ENCODE results near the gene MAP3K14.

Gene MAP3K14

GRCh38 chr17:45223539-45224528 is 93.0 kb downstream of the MAP3K14 start:
- no peak for DNase-seq (ENCODE audit: low read depth)
- no peak for TF ChIP-seq CTCF (conservative IDR thresholded peaks at IDR 0.05; ENCODE audit: low read length)
- no peak overlapping the region for H3K4me3 ChIP-seq (ENCODE audit: low read length)

GRCh38 chr17:45222996-45223538 is 93.8 kb downstream of the MAP3K14 start:
- no peak for TF ChIP-seq CTCF (conservative IDR thresholded peaks at IDR 0.05; ENCODE audit: low read length)
- DNase-seq (ENCODE audit: low read depth): no peak
- no peak overlapping the region for H3K4me3 ChIP-seq (ENCODE audit: low read length)

- peak overlapping the region; percentile 49 for H3K4me3 ChIP-seq (ENCODE audit: low read length)
- DNase-seq (ENCODE audit: low read depth): no peak
- no peak for TF ChIP-seq CTCF (conservative IDR thresholded peaks at IDR 0.05; ENCODE audit: low read length)
These were observed 94.4 kb downstream of the MAP3K14 start for GRCh38 chr17:45222289-45222995.

GRCh38 chr17:45222014-45222288 is 94.9 kb downstream of the MAP3K14 start:
- H3K4me3 ChIP-seq (ENCODE audit: low read length): peak overlapping the region; percentile 47
- TF ChIP-seq CTCF (conservative IDR thresholded peaks at IDR 0.05; ENCODE audit: low read length): no peak
- no peak for DNase-seq (ENCODE audit: low read depth)

GRCh38 chr17:45221081-45222013 is 95.5 kb downstream of the MAP3K14 start, which contains the start of gene FMNL1:
Gene FMNL1, plus strand, starts transcription at chr17:45221885. Its CDS starts 240 bp downstream, at chr17:45222125.
- DNase-seq (ENCODE audit: low read depth): peak; percentile 15
- peak within 1 kb of the TSS; percentile 49 for H3K4me3 ChIP-seq (ENCODE audit: low read length)
- TF ChIP-seq CTCF (conservative IDR thresholded peaks at IDR 0.05; ENCODE audit: low read length): no peak

GRCh38 chr17:45220079-45220478 is 96.7 kb downstream of the MAP3K14 start:
- H3K4me3 ChIP-seq (ENCODE audit: low read length): no peak overlapping the region
- DNase-seq (ENCODE audit: low read depth): no peak
- TF ChIP-seq CTCF (conservative IDR thresholded peaks at IDR 0.05; ENCODE audit: low read length): no peak
